Testis (tissue), 2 donors: Measurements from ENCODE around the gene CD34.

ENCODE experiments used
- POLR2A ChIP-seq: fragments of 450-650 bp; IDR thresholded peaks from one replicate; pipeline ENCODE4 v1.6.1; 2017; ENCODE audit warnings: antibody characterized with exemption, mild to moderate bottlenecking, moderate library complexity
- TF ChIP-seq, protein P1 (sequence below), 3 experiments: fragments of 450-650 bp in 2 of 3; fragments of 200-600 bp in 1 of 3; sonication (generic) in 1 of 3; IDR thresholded peaks; one replicate each; pipeline ENCODE4 v1.5.1; 2016 to 2019; ENCODE audit warnings: antibody characterized with exemption in 3 of 3, mild to moderate bottlenecking in 2 of 3, moderate library complexity in 1 of 3

DNA sequence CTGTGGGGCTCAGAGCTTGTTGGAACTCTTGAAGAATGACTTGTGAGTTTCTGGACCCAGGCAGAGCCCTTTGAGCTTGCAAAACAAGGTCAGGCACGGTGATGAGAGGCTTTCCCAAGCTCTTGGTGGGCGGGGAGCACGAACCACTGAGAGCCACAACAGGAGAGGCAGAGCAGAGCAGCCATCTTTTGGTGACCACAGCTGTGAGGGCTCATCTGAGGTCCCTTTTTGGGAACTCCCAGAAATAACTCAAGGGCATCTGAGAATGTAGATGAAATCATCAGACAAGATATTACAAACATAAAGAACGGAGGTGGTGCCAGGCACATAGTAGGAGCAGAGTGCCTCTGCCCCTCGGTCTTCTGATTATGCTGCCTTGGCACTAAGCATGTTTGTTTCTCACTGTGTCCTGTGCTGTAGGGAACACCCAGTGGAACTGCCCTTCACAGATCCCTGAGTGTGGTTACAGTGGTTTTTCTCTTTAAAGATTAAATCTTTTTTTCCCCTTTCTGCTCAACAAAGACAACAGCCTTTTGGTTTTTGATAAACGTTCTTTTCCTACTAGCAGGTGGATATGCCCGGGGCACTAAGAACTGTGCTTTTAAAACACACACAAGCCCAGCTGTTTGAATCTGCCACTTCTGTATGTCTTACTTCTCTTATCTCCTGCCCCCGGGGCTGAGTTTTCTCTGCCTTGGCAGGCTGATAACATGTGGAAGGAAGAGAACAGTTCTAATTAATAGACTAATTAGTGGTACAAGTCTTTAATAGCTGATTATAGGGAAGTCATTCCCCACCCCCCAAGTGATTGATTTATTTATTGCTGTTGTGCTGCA is 37.7 kb downstream of the CD34 start:
- TF ChIP-seq, protein P1, sequence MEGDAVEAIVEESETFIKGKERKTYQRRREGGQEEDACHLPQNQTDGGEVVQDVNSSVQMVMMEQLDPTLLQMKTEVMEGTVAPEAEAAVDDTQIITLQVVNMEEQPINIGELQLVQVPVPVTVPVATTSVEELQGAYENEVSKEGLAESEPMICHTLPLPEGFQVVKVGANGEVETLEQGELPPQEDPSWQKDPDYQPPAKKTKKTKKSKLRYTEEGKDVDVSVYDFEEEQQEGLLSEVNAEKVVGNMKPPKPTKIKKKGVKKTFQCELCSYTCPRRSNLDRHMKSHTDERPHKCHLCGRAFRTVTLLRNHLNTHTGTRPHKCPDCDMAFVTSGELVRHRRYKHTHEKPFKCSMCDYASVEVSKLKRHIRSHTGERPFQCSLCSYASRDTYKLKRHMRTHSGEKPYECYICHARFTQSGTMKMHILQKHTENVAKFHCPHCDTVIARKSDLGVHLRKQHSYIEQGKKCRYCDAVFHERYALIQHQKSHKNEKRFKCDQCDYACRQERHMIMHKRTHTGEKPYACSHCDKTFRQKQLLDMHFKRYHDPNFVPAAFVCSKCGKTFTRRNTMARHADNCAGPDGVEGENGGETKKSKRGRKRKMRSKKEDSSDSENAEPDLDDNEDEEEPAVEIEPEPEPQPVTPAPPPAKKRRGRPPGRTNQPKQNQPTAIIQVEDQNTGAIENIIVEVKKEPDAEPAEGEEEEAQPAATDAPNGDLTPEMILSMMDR (IDR thresholded peaks at IDR 0.05): no peak
- TF ChIP-seq POLR2A: no peak
